HepG2 (cell line): Measurements from ENCODE around the gene TMEM129. TPM values are rescaled to one million over a fixed set of nuclear protein-coding genes. Genes with fewer than 3 reads are reported as not detected.

Source experiments
- CBX5 ChIP-seq: sonication (generic); formaldehyde crosslinking; IDR thresholded peaks from 2 replicates; pipeline ENCODE4 v1.4.0; 2020; ENCODE audit warnings: missing genetic modification reagents, borderline replicate concordance
- CHD2 ChIP-seq: IDR thresholded peaks from 2 replicates; pipeline ENCODE4 v1.6.1; 2011; ENCODE audit warnings: low read depth, low read length, improper control_type of control experiment
- FOSL1 ChIP-seq: sonication (generic); formaldehyde crosslinking; IDR thresholded peaks from 2 replicates; pipeline ENCODE4 v1.9.0; 2021; ENCODE audit warnings: missing genetic modification reagents, borderline replicate concordance
- HMG20B ChIP-seq: conservative IDR thresholded peaks from 2 replicates; pipeline ENCODE4 v1.6.1; 2016; ENCODE audit warnings: missing genetic modification reagents, missing compliant biosample characterization
- ISL2 ChIP-seq: sonication (generic); formaldehyde crosslinking; IDR thresholded peaks from 2 replicates; pipeline ENCODE4 v1.5.0; 2020; ENCODE audit warnings: missing genetic modification reagents
- KAT7 ChIP-seq: IDR thresholded peaks from 2 replicates; pipeline ENCODE4 v1.6.1; 2018; ENCODE audit warnings: borderline replicate concordance, missing compliant biosample characterization
- KDM3A ChIP-seq: IDR thresholded peaks from 2 replicates; pipeline ENCODE4 v1.6.1; 2018; ENCODE audit warnings: low read depth, missing compliant biosample characterization
- MEIS1 ChIP-seq: sonication (generic); formaldehyde crosslinking; IDR thresholded peaks from 2 replicates; pipeline ENCODE4 v1.9.0; 2021; ENCODE audit warnings: mild to moderate bottlenecking, missing genetic modification reagents, moderate library complexity, borderline replicate concordance
- MTF2 ChIP-seq: sonication (generic); formaldehyde crosslinking; IDR thresholded peaks from 2 replicates; pipeline ENCODE4 v1.5.0; 2020; ENCODE audit warnings: missing genetic modification reagents, borderline replicate concordance
- TCF7 ChIP-seq: sonication (generic); IDR thresholded peaks from 2 replicates; pipeline ENCODE4 v1.6.1; 2016; ENCODE audit warnings: antibody characterized with exemption, low read depth
- ZNF253 ChIP-seq: sonication (generic); formaldehyde crosslinking; IDR thresholded peaks from 2 replicates; pipeline ENCODE4 v1.8.0; 2022; ENCODE audit warnings: mild to moderate bottlenecking, missing genetic modification reagents, borderline replicate concordance
- ZNF513 ChIP-seq: sonication (generic); formaldehyde crosslinking; conservative IDR thresholded peaks from 2 replicates; pipeline ENCODE4 v1.5.0; 2020; ENCODE audit warnings: missing genetic modification reagents
- ZNF569 ChIP-seq: sonication (generic); formaldehyde crosslinking; IDR thresholded peaks from 2 replicates; pipeline ENCODE4 v1.5.0; 2020; ENCODE audit warnings: mild to moderate bottlenecking, missing genetic modification reagents, moderate library complexity, borderline replicate concordance
- ZNF670 ChIP-seq: sonication (generic); formaldehyde crosslinking; IDR thresholded peaks from 2 replicates; pipeline ENCODE4 v1.8.0; 2022; ENCODE audit warnings: mild to moderate bottlenecking, missing genetic modification reagents, borderline replicate concordance
- ZNF7 ChIP-seq: IDR thresholded peaks from 2 replicates; pipeline ENCODE4 v1.6.1; 2016; ENCODE audit warnings: missing biosample characterization, missing genetic modification reagents
- ZSCAN21 ChIP-seq: sonication (generic); formaldehyde crosslinking; IDR thresholded peaks from 2 replicates; pipeline ENCODE4 v1.8.0; 2022; ENCODE audit warnings: mild to moderate bottlenecking, missing genetic modification reagents, moderate library complexity, borderline replicate concordance
- polyA plus RNA-seq, 8 experiments: library from polyadenylated mRNA; depleted of rRNA in 3 of 8; stranded (reverse) in 7 of 8; unstranded in 1 of 8; fragments of >200 nt; fragmentation: Illumina TruSeq in 4 of 8; extraction: Trizol in 4 of 8; gene quantifications; 2 replicates each; pipeline versions ENCODE4 v1.2.1 to v1.2.3, GENCODE V29; 2011 to 2016; ENCODE audit warnings: low read depth in 4 of 8, missing spikeins in 1 of 8, mixed read lengths in 1 of 8; ENCODE audit not compliant: insufficient read depth in 1 of 8
- total RNA-seq, 5 experiments: library from RNA; depleted of rRNA; stranded (reverse); fragments of >200 nt; fragmentation: Illumina TruSeq; extraction: Trizol; gene quantifications; 2 replicates each; pipeline ENCODE4 v1.2.3, GENCODE V29; 2016; ENCODE audit warnings: low read depth in 1 of 5
- TF ChIP-seq, protein P1 (sequence below), 2 experiments: sonication (generic) in 1 of 2; formaldehyde crosslinking in 1 of 2; IDR thresholded peaks; 2 replicates each; pipeline versions ENCODE4 v1.4.0 to v1.6.1; 2018 to 2020; ENCODE audit warnings: missing genetic modification reagents in 2 of 2, borderline replicate concordance in 1 of 2, low read depth in 1 of 2, mild to moderate bottlenecking in 1 of 2, missing biosample characterization in 1 of 2
- TF ChIP-seq, protein P2 (sequence below): sonication (generic); formaldehyde crosslinking; IDR thresholded peaks from 2 replicates; pipeline ENCODE4 v1.9.0; 2021; ENCODE audit warnings: missing genetic modification reagents, borderline replicate concordance
- TF ChIP-seq, protein P3 (sequence below): sonication (generic); formaldehyde crosslinking; IDR thresholded peaks from 2 replicates; pipeline ENCODE4 v1.4.0; 2020; ENCODE audit warnings: missing genetic modification reagents
- TF ChIP-seq, protein P4 (sequence below): sonication (generic); formaldehyde crosslinking; IDR thresholded peaks from 2 replicates; pipeline ENCODE4 v1.5.0; 2020; ENCODE audit warnings: mild to moderate bottlenecking, missing genetic modification reagents

Gene TMEM129
- total and polyA plus RNA-seq, 2 of the 13 experiments (the other 11 are each of a cell fraction or from before 2014, with no cell fraction given) = 19.0 to 25.8 TPM

DNA sequence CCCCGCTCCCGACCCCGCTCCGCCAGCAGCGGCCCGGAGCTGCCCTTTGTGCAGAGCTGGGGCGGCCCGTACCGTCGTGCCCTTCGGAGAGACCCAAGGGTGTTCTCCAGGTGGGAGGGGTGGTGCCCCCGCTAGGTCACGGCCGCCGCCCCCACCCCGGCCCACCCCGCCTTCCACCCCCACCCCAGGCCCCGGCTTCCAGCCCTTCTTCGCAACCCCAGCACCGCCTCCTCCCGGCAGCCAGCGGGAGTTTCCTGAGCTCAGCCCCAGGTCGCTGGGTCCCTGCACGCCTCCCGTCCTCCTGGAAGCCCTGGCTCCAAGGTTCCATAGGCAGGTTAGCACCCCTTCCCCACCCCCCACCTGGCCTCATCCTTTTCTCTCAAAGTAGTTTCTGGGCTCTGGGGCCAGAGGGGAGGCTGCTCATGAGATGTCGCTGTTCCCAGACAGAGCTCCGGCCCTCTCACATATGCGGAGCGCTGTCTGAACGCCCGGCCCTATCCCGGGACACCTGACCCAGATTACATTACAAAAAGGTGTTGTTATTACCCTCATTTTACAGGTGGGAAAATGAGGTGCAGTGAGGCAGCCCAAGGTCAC, 46.7 kb upstream of the TMEM129 start (continued):
- TF ChIP-seq, protein P1, sequence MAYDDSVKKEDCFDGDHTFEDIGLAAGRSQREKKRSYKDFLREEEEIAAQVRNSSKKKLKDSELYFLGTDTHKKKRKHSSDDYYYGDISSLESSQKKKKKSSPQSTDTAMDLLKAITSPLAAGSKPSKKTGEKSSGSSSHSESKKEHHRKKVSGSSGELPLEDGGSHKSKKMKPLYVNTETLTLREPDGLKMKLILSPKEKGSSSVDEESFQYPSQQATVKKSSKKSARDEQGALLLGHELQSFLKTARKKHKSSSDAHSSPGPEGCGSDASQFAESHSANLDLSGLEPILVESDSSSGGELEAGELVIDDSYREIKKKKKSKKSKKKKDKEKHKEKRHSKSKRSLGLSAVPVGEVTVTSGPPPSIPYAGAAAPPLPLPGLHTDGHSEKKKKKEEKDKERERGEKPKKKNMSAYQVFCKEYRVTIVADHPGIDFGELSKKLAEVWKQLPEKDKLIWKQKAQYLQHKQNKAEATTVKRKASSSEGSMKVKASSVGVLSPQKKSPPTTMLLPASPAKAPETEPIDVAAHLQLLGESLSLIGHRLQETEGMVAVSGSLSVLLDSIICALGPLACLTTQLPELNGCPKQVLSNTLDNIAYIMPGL (CRISPR knock-in tag; IDR thresholded peaks at IDR 0.05; ENCODE audit: borderline replicate concordance in 1 of 2, low read depth in 1 of 2) = peak in 1 of 2 experiments; percentile 33; a peak in 2 of 4 replicates
- TF ChIP-seq MEIS1 (CRISPR knock-in tag) (no peak; the same call in 1 of the 2 replicates), CHD2 (no peak), ZNF569 (CRISPR knock-in tag) (no peak), KDM3A (CRISPR knock-in tag) (no peak; the same call in 1 of the 2 replicates), ZNF7 (CRISPR knock-in tag) (no peak), CBX5 (0 out of 2 replicates have a peak, but pooled peaks have one; percentile 24), ISL2 (peak; percentile 22; the same call in 1 of the 2 replicates), MTF2 (CRISPR knock-in tag) (no peak), ZNF670 (CRISPR knock-in tag) (no peak), KAT7 (no peak), ZNF513 (CRISPR knock-in tag) (no peak), ZSCAN21 (CRISPR knock-in tag) (0 out of 2 replicates have a peak, but pooled peaks have one; percentile 24), ZNF253 (no peak), TCF7 (no peak), HMG20B (CRISPR knock-in tag) (no peak), FOSL1 (CRISPR knock-in tag) (no peak)
- TF ChIP-seq, protein P2, sequence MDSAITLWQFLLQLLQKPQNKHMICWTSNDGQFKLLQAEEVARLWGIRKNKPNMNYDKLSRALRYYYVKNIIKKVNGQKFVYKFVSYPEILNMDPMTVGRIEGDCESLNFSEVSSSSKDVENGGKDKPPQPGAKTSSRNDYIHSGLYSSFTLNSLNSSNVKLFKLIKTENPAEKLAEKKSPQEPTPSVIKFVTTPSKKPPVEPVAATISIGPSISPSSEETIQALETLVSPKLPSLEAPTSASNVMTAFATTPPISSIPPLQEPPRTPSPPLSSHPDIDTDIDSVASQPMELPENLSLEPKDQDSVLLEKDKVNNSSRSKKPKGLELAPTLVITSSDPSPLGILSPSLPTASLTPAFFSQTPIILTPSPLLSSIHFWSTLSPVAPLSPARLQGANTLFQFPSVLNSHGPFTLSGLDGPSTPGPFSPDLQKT (CRISPR knock-in tag) = no peak
- TF ChIP-seq, protein P3, sequence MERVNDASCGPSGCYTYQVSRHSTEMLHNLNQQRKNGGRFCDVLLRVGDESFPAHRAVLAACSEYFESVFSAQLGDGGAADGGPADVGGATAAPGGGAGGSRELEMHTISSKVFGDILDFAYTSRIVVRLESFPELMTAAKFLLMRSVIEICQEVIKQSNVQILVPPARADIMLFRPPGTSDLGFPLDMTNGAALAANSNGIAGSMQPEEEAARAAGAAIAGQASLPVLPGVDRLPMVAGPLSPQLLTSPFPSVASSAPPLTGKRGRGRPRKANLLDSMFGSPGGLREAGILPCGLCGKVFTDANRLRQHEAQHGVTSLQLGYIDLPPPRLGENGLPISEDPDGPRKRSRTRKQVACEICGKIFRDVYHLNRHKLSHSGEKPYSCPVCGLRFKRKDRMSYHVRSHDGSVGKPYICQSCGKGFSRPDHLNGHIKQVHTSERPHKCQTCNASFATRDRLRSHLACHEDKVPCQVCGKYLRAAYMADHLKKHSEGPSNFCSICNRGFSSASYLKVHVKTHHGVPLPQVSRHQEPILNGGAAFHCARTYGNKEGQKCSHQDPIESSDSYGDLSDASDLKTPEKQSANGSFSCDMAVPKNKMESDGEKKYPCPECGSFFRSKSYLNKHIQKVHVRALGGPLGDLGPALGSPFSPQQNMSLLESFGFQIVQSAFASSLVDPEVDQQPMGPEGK = peak; percentile 93
- TF ChIP-seq, protein P4, sequence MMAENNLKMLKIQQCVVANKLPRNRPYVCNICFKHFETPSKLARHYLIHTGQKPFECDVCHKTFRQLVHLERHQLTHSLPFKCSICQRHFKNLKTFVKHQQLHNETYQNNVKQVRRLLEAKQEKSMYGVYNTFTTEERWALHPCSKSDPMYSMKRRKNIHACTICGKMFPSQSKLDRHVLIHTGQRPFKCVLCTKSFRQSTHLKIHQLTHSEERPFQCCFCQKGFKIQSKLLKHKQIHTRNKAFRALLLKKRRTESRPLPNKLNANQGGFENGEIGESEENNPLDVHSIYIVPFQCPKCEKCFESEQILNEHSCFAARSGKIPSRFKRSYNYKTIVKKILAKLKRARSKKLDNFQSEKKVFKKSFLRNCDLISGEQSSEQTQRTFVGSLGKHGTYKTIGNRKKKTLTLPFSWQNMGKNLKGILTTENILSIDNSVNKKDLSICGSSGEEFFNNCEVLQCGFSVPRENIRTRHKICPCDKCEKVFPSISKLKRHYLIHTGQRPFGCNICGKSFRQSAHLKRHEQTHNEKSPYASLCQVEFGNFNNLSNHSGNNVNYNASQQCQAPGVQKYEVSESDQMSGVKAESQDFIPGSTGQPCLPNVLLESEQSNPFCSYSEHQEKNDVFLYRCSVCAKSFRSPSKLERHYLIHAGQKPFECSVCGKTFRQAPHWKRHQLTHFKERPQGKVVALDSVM (CRISPR knock-in tag) = 0 out of 2 replicates have a peak, but pooled peaks have one; percentile 8
